ENCODE data around the gene USP34. TPM values are rescaled to one million over a fixed set of nuclear protein-coding genes. Genes with fewer than 3 reads are reported as not detected.

Gene USP34
- total and polyA plus RNA-seq, 2 of the 4 experiments (the other 2 are of a cell fraction): 34.7 to 128 TPM

GRCh38 chr2:61241266-61241665, 229.6 kb downstream of the USP34 start:
- H2BK5ac ChIP-seq (ENCODE audit: low read depth, low read length, poor library complexity, severe bottlenecking): no peak overlapping the region
- H3K4ac ChIP-seq (ENCODE audit: low read depth, low read length): no peak overlapping the region
- H3K4me3 ChIP-seq (ENCODE audit: insufficient read depth, low read depth, low read length): no peak overlapping the region
- CTCF ChIA-PET: no interaction called here
- H4K8ac ChIP-seq (ENCODE audit: low read depth in 2 of 2, low read length in 2 of 2): no peak overlapping the region
- H3K4me2 ChIP-seq (ENCODE audit: low read depth, low read length): no peak overlapping the region
- peaks cover 0 to 12% of the 10 kb centered on the region in 2 experiments; a peak in 3 of 4 replicates for H3K79me1 ChIP-seq (ENCODE audit: low read depth in 1 of 2, low read length in 2 of 2)
- H2AK5ac ChIP-seq (ENCODE audit: low read depth, low read length): no peak overlapping the region
- H2BK120ac ChIP-seq (ENCODE audit: low read depth, low read length): no peak overlapping the region
- H4K91ac ChIP-seq (ENCODE audit: insufficient read depth, low read depth, low read length): no peak overlapping the region
- no peak overlapping the region for H2AK9ac ChIP-seq (replicated peaks; ENCODE audit: low read depth, low read length, poor library complexity)
- no peak overlapping the region for H3K23ac ChIP-seq (ENCODE audit: low read depth, low read length)
- in situ Hi-C loops (cut with MboI; ENCODE audit: low sequenced_read_pairs): no loop called here
- no peak for TF ChIP-seq BHLHE40 (IDR thresholded peaks at IDR 0.05; ENCODE audit: low read depth, low read length)
- TF ChIP-seq MXI1 (IDR thresholded peaks at IDR 0.05; ENCODE audit: borderline replicate concordance, low read depth, low read length): no peak
- no peak for TF ChIP-seq CEBPB (IDR thresholded peaks at IDR 0.05; ENCODE audit: low read depth, low read length)
- TF ChIP-seq SMC3 (IDR thresholded peaks at IDR 0.05; ENCODE audit: low read depth, low read length): no peak
- TF ChIP-seq FOS (IDR thresholded peaks at IDR 0.05; ENCODE audit: low read depth, low read length): no peak
- no peak for TF ChIP-seq CTCF (conservative IDR thresholded peaks at IDR 0.05; ENCODE audit: low read depth, low read length)
- no peak for TF ChIP-seq MAFK (IDR thresholded peaks at IDR 0.05; ENCODE audit: low read depth, low read length)
- no peak for TF ChIP-seq USF2 (IDR thresholded peaks at IDR 0.05; ENCODE audit: low read depth, low read length)
- TF ChIP-seq RFX5 (IDR thresholded peaks at IDR 0.05; ENCODE audit: low read depth, low read length): no peak
- no peak for TF ChIP-seq MAZ (IDR thresholded peaks at IDR 0.05; ENCODE audit: borderline replicate concordance, low read depth, low read length)
- no TSS peak for BruUV-seq (replicated peaks)
- H3K27ac ChIP-seq (ENCODE audit: insufficient read depth, low read length): no peak overlapping the region
- no peaks in the 10 kb centered on the region for H3K27me3 ChIP-seq (ENCODE audit: control insufficient read depth, insufficient read depth, low read length)
- intact Hi-C loops (cut with micrococcal nuclease): no loop called here
- no peaks in the 10 kb centered on the region for H3K9me3 ChIP-seq (ENCODE audit: control insufficient read depth, insufficient read depth, low read length)
- H3K9ac ChIP-seq (ENCODE audit: low read depth, low read length): no peak overlapping the region
- no peak overlapping the region for H3K18ac ChIP-seq (ENCODE audit: low read depth, low read length)
- H3K14ac ChIP-seq (replicated peaks; ENCODE audit: low read depth, low read length): no peak overlapping the region
- no peak overlapping the region for H2BK20ac ChIP-seq (ENCODE audit: low read depth, low read length)
- H4K20me1 ChIP-seq (ENCODE audit: insufficient read depth, low read length): no peaks in the 10 kb centered on the region
- no peak overlapping the region for H3K56ac ChIP-seq (ENCODE audit: extremely low read depth, insufficient read depth, low read length)
- peaks cover 3% of the 10 kb centered on the region; the same call in 1 of the 2 replicates for H3K9me1 ChIP-seq (ENCODE audit: insufficient read depth, low read length)
- H2AFZ ChIP-seq (replicated peaks; ENCODE audit: low read length, poor library complexity): no peak overlapping the region
- POLR2A ChIA-PET (ENCODE audit: unreplicated experiment): no interaction called here
- no peak overlapping the region for H4K5ac ChIP-seq (ENCODE audit: low read depth, low read length)
- WGBS, 2 experiments (ENCODE audit: extremely low coverage in 2 of 2, insufficient read length in 1 of 2): 93% methylated on average over 3 of the region's 6 CpGs; no CpG with 5 or more reads in 1 of the 2 experiments
- dilution Hi-C loops (cut with HindIII; ENCODE audit: low sequenced_read_pairs, unreplicated experiment): no loop called here
- peaks cover 18% of the 10 kb centered on the region for H3K36me3 ChIP-seq (ENCODE audit: control insufficient read depth, insufficient read depth, low read length)
- H2BK15ac ChIP-seq (ENCODE audit: low read depth, low read length): no peak overlapping the region
- ATAC-seq (ENCODE audit: low read depth): no peak
- no peak for DNase-seq
- no peaks in the 10 kb centered on the region for H3K4me1 ChIP-seq (ENCODE audit: control insufficient read depth, insufficient read depth, low read length)

Measured in IMR-90 (cell line).